OCI-LY1 (cell line): ENCODE measurements around the gene CNPY2.
"Not testable (repeated sequence)": the region's sequence is repeated elsewhere in the genome, so short reads cannot be mapped to it uniquely, and the experiment has no call there.

ENCODE experiments used
- H2AFZ ChIP-seq: fragments of 200-600 bp; sonication (generic), shearing (Covaris generic); 2 replicates; pipeline ENCODE4 v1.6.0; 2014; ENCODE audit warnings: antibody characterized with exemption, mild to moderate bottlenecking, low read length
- H3F3A ChIP-seq: fragments of 200-600 bp; sonication (generic), shearing (Covaris generic); 2 replicates; pipeline ENCODE4 v1.6.0; 2014; ENCODE audit warnings: mild to moderate bottlenecking, antibody characterized with exemption, low read length, moderate library complexity; ENCODE audit not compliant: insufficient read depth
- H3K27ac ChIP-seq: fragments of 200-600 bp; sonication (generic); 2 replicates; pipeline ENCODE4 v1.5.1; 2014; ENCODE audit warnings: low read length, mixed run types, mild to moderate bottlenecking, low read depth; ENCODE audit not compliant: poor library complexity, severe bottlenecking
- H3K27me3 ChIP-seq: fragments of 200-600 bp; sonication (generic); 2 replicates; pipeline ENCODE4 v1.6.0; 2014; ENCODE audit warnings: antibody characterized with exemption, mild to moderate bottlenecking, low read length, moderate library complexity; ENCODE audit not compliant: insufficient read depth
- H3K36me3 ChIP-seq: fragments of 200-600 bp; sonication (generic); 2 replicates; pipeline ENCODE4 v1.6.1; 2014; ENCODE audit warnings: mild to moderate bottlenecking, antibody characterized with exemption, low read length, moderate library complexity, mixed read lengths; ENCODE audit not compliant: insufficient read depth
- H3K4me1 ChIP-seq: fragments of 200-600 bp; sonication (generic); 2 replicates; pipeline ENCODE4 v1.5.1; 2014; ENCODE audit warnings: mild to moderate bottlenecking, low read length, moderate library complexity; ENCODE audit not compliant: insufficient read depth, severe bottlenecking
- H3K4me2 ChIP-seq: fragments of 200-600 bp; sonication (generic), shearing (Covaris generic); 2 replicates; pipeline ENCODE4 v1.6.1; 2014; ENCODE audit warnings: low read length
- H3K4me3 ChIP-seq: fragments of 200-600 bp; sonication (generic); 2 replicates; pipeline ENCODE4 v1.5.1; 2014; ENCODE audit warnings: low read length, low read depth, mild to moderate bottlenecking, mixed read lengths; ENCODE audit not compliant: poor library complexity, severe bottlenecking
- H3K79me2 ChIP-seq: fragments of 200-600 bp; shearing (Covaris generic); 2 replicates; pipeline ENCODE4 v1.6.1; 2016; ENCODE audit warnings: mixed run types, low read length, mixed read lengths; ENCODE audit not compliant: insufficient read depth
- H3K9ac ChIP-seq: fragments of 200-600 bp; sonication (generic), shearing (Covaris generic); 2 replicates; pipeline ENCODE4 v1.6.1; 2014; ENCODE audit warnings: mild to moderate bottlenecking, low read length, mixed read lengths
- H3K9me2 ChIP-seq: fragments of 200-600 bp; sonication (generic), shearing (Covaris generic); 2 replicates; pipeline ENCODE4 v1.6.1; 2014; ENCODE audit warnings: low read depth, mild to moderate bottlenecking, low read length, mixed read lengths
- H3K9me3 ChIP-seq: fragments of 200-600 bp; shearing (Covaris generic); 2 replicates; pipeline ENCODE4 v1.6.1; 2014; ENCODE audit warnings: low read length, mixed read lengths
- H4K20me1 ChIP-seq: fragments of 200-600 bp; sonication (generic), shearing (Covaris generic); 2 replicates; pipeline ENCODE4 v1.6.0; 2016; ENCODE audit warnings: mild to moderate bottlenecking, low read length; ENCODE audit not compliant: insufficient read depth
- EZH2 ChIP-seq: fragments of 200-600 bp; sonication (generic), shearing (Covaris generic); IDR thresholded peaks from 2 replicates; pipeline ENCODE4 v1.8.0; 2017; ENCODE audit warnings: borderline replicate concordance, mixed run types, mild to moderate bottlenecking, antibody characterized with exemption, low read length, moderate library complexity, mixed read lengths
- TF ChIP-seq, protein P1 (sequence below): fragments of 200-600 bp; sonication (generic), shearing (Covaris generic); IDR thresholded peaks from 2 replicates; pipeline ENCODE4 v1.5.1; 2017; ENCODE audit warnings: mild to moderate bottlenecking, antibody characterized with exemption, low read length, moderate library complexity, mixed read lengths

Gene CNPY2

GRCh38 chr12:56324206-56324605 lies 8.4 kb upstream of the CNPY2 start:
- Histone ChIP-seq H3K4me2 (no peak overlapping the region), H3K27me3 (no peaks in the 10 kb centered on the region), H3K9me3 (no peaks in the 10 kb centered on the region), H3K4me1 (no peaks in the 10 kb centered on the region), H4K20me1 (no peaks in the 10 kb centered on the region), H2AFZ (no peak overlapping the region), H3K9me2 (no peaks in the 10 kb centered on the region), H3F3A (no peaks in the 10 kb centered on the region), H3K27ac (no peak overlapping the region), H3K79me2 (no peaks in the 10 kb centered on the region), H3K36me3 (peaks cover 65% of the 10 kb centered on the region), H3K9ac (no peak overlapping the region), H3K4me3 (no peak overlapping the region)
- no peak for TF ChIP-seq EZH2
- TF ChIP-seq, protein P1, sequence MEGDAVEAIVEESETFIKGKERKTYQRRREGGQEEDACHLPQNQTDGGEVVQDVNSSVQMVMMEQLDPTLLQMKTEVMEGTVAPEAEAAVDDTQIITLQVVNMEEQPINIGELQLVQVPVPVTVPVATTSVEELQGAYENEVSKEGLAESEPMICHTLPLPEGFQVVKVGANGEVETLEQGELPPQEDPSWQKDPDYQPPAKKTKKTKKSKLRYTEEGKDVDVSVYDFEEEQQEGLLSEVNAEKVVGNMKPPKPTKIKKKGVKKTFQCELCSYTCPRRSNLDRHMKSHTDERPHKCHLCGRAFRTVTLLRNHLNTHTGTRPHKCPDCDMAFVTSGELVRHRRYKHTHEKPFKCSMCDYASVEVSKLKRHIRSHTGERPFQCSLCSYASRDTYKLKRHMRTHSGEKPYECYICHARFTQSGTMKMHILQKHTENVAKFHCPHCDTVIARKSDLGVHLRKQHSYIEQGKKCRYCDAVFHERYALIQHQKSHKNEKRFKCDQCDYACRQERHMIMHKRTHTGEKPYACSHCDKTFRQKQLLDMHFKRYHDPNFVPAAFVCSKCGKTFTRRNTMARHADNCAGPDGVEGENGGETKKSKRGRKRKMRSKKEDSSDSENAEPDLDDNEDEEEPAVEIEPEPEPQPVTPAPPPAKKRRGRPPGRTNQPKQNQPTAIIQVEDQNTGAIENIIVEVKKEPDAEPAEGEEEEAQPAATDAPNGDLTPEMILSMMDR = no peak

DNA sequence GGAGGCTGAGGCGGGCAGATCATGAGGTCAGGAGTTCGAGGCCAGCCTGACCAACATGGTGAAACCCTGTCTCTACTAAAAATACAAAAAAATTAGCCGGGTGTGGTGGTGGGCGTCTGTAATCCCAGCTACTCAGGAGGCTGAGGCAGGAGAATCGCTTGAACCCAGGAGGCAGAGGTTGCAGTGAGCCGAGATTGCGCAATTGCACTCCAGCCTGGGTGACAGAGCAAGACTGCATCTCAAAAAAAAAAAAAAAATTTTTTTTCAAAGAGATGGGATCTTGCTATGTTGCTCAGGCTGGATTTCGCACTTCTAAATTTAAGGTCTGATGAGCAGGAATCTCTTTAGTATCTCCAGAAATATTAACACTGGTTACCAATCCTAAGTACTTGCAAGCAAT lies 5.8 kb upstream of the CNPY2 start:
- H3K27me3 ChIP-seq, H3K79me2 ChIP-seq, H3K9me3 ChIP-seq, H2AFZ ChIP-seq, H3K4me1 ChIP-seq, H3K4me3 ChIP-seq, H3F3A ChIP-seq, H3K27ac ChIP-seq, H3K4me2 ChIP-seq, H3K9ac ChIP-seq, H4K20me1 ChIP-seq, H3K9me2 ChIP-seq: not testable (repeated sequence)
- peaks cover 63% of the 10 kb centered on the region for H3K36me3 ChIP-seq

- Histone ChIP-seq H3F3A (no peaks in the 10 kb centered on the region), H3K4me3 (no peak overlapping the region), H3K4me2 (no peak overlapping the region), H3K27ac (no peak overlapping the region), H3K9me2 (no peaks in the 10 kb centered on the region), H2AFZ (no peak overlapping the region), H3K36me3 (peaks cover 57% of the 10 kb centered on the region), H3K27me3 (no peaks in the 10 kb centered on the region), H3K9me3 (no peaks in the 10 kb centered on the region), H3K9ac (no peak overlapping the region), H4K20me1 (no peaks in the 10 kb centered on the region), H3K79me2 (no peaks in the 10 kb centered on the region), H3K4me1 (peaks cover 8% of the 10 kb centered on the region)
- TF ChIP-seq, protein P1 = no peak
- TF ChIP-seq EZH2 = no peak
Observed at GRCh38 chr12:56321027-56321426, 5.2 kb upstream of the CNPY2 start.

DNA sequence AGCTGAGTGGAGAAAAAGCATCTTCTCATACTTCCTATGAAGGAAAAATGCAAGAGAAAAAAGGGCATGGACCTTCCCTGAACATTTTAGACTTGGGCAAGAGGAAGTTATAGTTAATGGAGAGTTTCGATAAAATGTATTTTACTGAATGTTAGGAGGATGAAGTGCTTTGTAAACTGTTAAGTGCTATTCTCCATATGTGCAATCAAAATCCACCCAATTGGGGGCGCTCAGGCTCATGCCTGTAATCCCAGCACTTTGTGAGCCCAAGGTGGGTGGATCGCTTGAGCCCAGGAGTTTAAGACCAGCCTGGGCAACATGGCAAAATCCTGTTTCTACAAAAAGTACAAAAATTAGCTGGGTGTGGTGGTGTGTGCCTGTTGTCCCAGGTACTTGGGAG lies 1.9 kb upstream of the CNPY2 start:
- Histone ChIP-seq H2AFZ (no peak overlapping the region), H3K9ac (no peak overlapping the region), H3K9me2 (no peaks in the 10 kb centered on the region), H4K20me1 (no peaks in the 10 kb centered on the region), H3F3A (no peaks in the 10 kb centered on the region), H3K36me3 (peaks cover 33% of the 10 kb centered on the region; the same call in 1 of the 2 replicates), H3K27ac (no peak overlapping the region), H3K4me2 (no peak overlapping the region), H3K9me3 (no peaks in the 10 kb centered on the region), H3K4me1 (peaks cover 18% of the 10 kb centered on the region), H3K4me3 (no peak overlapping the region), H3K27me3 (no peaks in the 10 kb centered on the region), H3K79me2 (peaks cover 4% of the 10 kb centered on the region; the same call in 1 of the 2 replicates)
- TF ChIP-seq, protein P1 = peak; percentile 40; the same call in 1 of the 2 replicates
- TF ChIP-seq EZH2 = no peak
